ENCODE results near the gene SELENOI.

Gene SELENOI

GRCh38 chr2:26380281-26380680, 34.3 kb downstream of the SELENOI start:
- DNase-seq (ENCODE audit: insufficient read length, low spot score) (no peak), FAIRE-seq (no peak)
- no peak for TF ChIP-seq CTCF (IDR thresholded peaks at IDR 0.05; ENCODE audit: insufficient read depth, missing control alignments)

- no peak for TF ChIP-seq CTCF (IDR thresholded peaks at IDR 0.05; ENCODE audit: insufficient read depth, missing control alignments)
- no peak for FAIRE-seq
- no peak for DNase-seq (ENCODE audit: insufficient read length, low spot score)
Measured at GRCh38 chr2:26382564-26382963, 36.6 kb downstream of the SELENOI start.

GRCh38 chr2:26384183-26384582, 38.2 kb downstream of the SELENOI start:
- DNase-seq (ENCODE audit: insufficient read length, low spot score) = no peak
- no peak for FAIRE-seq
- TF ChIP-seq CTCF (IDR thresholded peaks at IDR 0.05; ENCODE audit: insufficient read depth, missing control alignments) = no peak

- no peak for DNase-seq (ENCODE audit: insufficient read length, low spot score)
- TF ChIP-seq CTCF (IDR thresholded peaks at IDR 0.05; ENCODE audit: insufficient read depth, missing control alignments) = no peak
- no peak for FAIRE-seq
Measured at GRCh38 chr2:26384597-26384996, 38.7 kb downstream of the SELENOI start.

GRCh38 chr2:26387189-26387588, 41.2 kb downstream of the SELENOI start:
- TF ChIP-seq CTCF (IDR thresholded peaks at IDR 0.05; ENCODE audit: insufficient read depth, missing control alignments) = no peak
- no peak for DNase-seq (ENCODE audit: insufficient read length, low spot score)
- FAIRE-seq = no peak

GRCh38 chr2:26394694-26395093, 48.8 kb downstream of the SELENOI start:
- no peak for TF ChIP-seq CTCF (IDR thresholded peaks at IDR 0.05; ENCODE audit: insufficient read depth, missing control alignments)
- FAIRE-seq (no peak), DNase-seq (ENCODE audit: insufficient read length, low spot score) (no peak)

- FAIRE-seq = no peak
- no peak for DNase-seq (ENCODE audit: insufficient read length, low spot score)
Measured at GRCh38 chr2:26395394-26395793, 49.5 kb downstream of the SELENOI start.

More at GRCh38 chr2:26395394-26395793, 49.5 kb downstream of the SELENOI start:
- TF ChIP-seq CTCF (IDR thresholded peaks at IDR 0.05; ENCODE audit: insufficient read depth, missing control alignments) = no peak
